ENCODE measurements around the gene NKG7.
"Not testable (repeated sequence)": the region's sequence is repeated elsewhere in the genome, so short reads cannot be mapped to it uniquely, and the experiment has no call there.

GRCh38 chr19:51420511-51420910, 48.1 kb upstream of the NKG7 start:
- not testable (repeated sequence) for TF ChIP-seq CTCF (IDR thresholded peaks at IDR 0.05; ENCODE audit: low read depth, low read length); EZH2phosphoT487 (IDR thresholded peaks at IDR 0.05; ENCODE audit: low read depth)
